HG02970 (cell line): Measurements from ENCODE around the gene NR2F2.
"Not testable (repeated sequence)": the region's sequence is repeated elsewhere in the genome, so short reads cannot be mapped to it uniquely, and the experiment has no call there.

ENCODE experiments used
- ATAC-seq: cut with Tn5 transposase; IDR thresholded peaks from one replicate; pipeline ENCODE4 v1.9.1; 2021; ENCODE audit warnings: mild to moderate bottlenecking, moderate library complexity, moderate number of reproducible peaks; ENCODE audit not compliant: unreplicated experiment, low FRiP score

NR2F2 gene

DNA sequence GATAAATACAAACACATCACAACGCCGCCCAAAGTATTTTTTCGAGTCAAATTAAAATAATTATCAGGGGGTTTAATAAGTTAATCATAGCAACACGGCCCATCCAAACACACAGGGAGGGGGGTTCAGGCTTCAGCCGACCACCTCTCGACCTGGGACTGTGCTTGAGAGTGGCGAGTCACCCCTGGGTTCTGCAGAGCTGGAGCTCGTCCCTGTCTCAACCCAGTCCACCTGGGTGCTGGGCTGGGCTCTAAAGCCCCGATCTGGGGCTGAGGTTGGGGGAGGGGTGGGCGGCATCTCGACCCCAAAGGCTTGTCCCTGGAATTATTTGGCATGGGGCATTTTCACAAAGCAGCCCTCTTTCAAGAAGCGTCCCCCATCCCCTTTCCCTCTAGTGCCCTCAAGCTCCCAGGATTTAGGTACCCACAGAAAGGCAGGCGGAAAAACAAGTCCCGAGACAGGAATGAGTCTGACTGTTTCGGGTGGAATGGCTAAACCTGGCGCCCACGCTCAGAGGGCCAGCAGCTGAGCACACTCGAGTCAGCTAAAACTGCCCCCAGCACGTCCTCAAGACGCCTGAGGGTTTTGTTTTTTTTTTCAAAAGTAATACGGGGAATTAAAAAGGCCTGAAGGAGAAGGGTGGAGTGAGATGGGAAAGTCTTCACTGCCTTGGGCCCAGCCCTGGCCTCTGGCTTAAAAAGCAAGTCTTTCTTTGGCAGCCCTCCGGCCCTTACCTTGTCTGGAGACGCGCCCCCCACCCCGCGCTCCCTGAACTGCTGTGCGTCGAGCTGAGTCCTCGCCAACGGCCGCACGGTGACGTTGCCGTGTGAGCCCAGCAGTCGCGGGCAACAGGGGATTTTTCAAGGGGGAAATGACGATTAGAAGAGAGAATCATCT is 32.5 kb downstream of the NR2F2 start:
- ATAC-seq, result no peak

GRCh38 chr15:96363707-96364106 is 33.2 kb downstream of the NR2F2 start:
- ATAC-seq, result no peak

- ATAC-seq, result no peak
These were observed 35.5 kb downstream of the NR2F2 start for GRCh38 chr15:96365781-96366525.

- ATAC-seq, result no peak
These were observed 36.0 kb downstream of the NR2F2 start for GRCh38 chr15:96366526-96366877.

DNA sequence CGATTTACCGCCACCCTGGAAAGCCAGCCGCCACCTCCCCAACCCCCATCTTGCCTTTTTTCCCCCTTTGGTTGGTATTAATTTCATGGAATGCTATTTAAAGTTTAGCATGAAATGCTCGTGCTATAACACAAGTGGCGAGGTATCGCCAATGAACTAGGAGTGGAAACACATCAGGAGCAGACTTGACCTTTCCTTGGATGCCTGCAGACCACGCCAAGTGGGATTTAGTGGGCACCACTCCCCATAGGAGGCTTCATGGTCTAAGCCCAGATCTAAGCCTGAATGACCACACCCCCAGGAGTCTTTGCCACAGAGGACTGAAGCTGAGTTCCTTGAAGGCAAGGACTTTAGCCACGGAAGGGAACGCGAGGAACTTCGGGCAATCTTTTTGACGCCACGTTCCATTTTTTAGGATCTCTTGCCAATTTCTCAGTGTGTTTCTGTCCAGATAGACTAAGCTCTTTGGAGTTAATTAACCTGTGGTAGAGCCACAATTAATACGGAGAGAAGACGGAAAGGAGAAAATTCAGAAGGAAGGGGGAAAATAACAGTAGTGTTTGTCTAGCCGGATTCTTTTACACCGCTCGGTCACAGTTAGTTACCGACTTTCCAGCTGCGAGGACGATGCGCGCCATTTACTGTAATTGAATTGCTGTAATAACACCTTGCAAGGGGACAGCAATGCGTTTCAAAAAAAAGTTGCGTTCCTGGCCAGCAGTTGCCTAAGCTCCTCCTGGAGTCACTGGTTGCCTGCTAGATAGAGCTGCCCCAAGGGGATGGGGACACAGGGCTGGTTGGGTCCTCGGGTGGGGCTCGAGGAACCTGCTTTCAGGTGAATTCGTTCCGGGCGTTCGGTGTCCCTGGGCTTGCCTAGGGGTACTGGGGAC is 37.1 kb downstream of the NR2F2 start:
- no peak for ATAC-seq

GRCh38 chr15:96369351-96369750 is 38.9 kb downstream of the NR2F2 start:
- ATAC-seq, result no peak

GRCh38 chr15:96369825-96370621 is 39.5 kb downstream of the NR2F2 start:
- ATAC-seq, result no peak

DNA sequence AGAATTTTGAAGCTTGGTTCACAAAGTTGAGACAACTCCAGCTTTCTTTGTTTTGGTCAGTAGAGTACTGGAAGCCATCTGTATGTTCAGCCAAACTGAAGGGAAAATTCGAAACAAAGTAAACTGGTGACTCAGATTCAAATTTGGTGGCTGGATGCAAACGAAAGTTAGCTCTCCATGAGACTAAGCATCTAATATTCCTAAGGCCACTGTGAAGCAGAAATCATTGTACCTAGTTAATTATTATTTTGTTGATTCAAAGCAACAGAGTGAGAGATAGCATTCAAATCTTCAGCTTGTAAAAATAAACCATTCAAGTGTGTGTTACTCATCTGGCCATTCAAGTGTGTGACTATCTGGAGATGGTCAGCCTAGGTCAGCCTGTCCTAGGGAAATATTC is 42.1 kb downstream of the NR2F2 start:
- no peak for ATAC-seq

DNA sequence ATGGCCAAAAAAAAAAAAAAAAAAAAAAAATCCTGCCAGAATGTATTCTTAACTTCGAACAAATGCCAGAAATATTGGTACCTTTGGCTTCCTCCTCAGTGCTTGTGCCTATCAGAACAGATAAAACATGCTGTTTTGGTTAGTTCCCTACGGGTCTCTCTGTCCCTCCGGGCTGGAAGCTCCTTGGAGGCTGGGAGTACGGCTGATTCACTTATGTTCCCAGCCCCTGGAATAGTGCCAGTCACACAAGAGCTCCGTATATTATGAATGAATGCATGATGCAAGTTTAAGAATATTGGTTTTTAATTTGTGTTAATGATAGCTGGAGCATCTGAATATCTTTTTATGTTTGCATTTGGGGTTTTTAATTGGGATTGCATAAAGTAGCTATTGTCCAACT is 44.0 kb downstream of the NR2F2 start:
- ATAC-seq, result no peak

- not testable (repeated sequence) for ATAC-seq
These were observed 49.1 kb downstream of the NR2F2 start for GRCh38 chr15:96379592-96379991.

- no peak for ATAC-seq
These were observed 51.0 kb downstream of the NR2F2 start for GRCh38 chr15:96381463-96381862.

GRCh38 chr15:96385195-96385594 is 54.7 kb downstream of the NR2F2 start:
- no peak for ATAC-seq

- ATAC-seq, result no peak
These were observed 58.2 kb downstream of the NR2F2 start for GRCh38 chr15:96388673-96389072.
